ENCODE measurements around the gene GNPTAB.
"Not testable (repeated sequence)": the region's sequence is repeated elsewhere in the genome, so short reads cannot be mapped to it uniquely, and the experiment has no call there.

The GNPTAB gene

DNA sequence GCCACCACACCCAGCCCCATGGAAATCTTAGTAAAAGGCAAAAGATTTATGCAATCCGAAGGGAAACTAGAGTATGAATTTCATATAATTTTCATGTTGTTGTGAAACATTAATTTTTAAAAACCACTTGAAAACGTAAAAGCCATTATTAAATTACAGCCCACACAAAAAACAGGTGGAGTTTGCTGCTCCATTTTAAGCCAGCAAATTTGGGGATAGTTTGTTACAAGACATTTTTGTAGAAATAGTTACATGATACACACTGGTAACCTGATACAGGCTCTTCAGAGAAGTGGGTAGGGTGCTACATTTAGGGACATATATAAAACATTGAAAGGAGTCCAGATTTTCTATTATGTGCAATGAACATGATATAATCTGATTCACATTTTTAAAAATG, 17.6 kb downstream of the GNPTAB start:
- 0 out of 2 replicates have a peak, but pooled peaks cover 10% of the 10 kb centered on the region for H4K20me1 ChIP-seq (ENCODE audit: insufficient read depth)
- H3K27me3 ChIP-seq (ENCODE audit: insufficient read depth, low read depth): no peaks in the 10 kb centered on the region
- no peak overlapping the region for H3K9ac ChIP-seq
- H3K27ac ChIP-seq: no peak overlapping the region
- no peak overlapping the region for H3K4me2 ChIP-seq
- H3K79me2 ChIP-seq (ENCODE audit: insufficient read depth, low read depth): peaks cover 52% of the 10 kb centered on the region
- no peak overlapping the region for H3K4me3 ChIP-seq (IDR thresholded peaks at IDR 0.05; ENCODE audit: insufficient read depth, low read depth, low read length)
- TF ChIP-seq, protein P1, sequence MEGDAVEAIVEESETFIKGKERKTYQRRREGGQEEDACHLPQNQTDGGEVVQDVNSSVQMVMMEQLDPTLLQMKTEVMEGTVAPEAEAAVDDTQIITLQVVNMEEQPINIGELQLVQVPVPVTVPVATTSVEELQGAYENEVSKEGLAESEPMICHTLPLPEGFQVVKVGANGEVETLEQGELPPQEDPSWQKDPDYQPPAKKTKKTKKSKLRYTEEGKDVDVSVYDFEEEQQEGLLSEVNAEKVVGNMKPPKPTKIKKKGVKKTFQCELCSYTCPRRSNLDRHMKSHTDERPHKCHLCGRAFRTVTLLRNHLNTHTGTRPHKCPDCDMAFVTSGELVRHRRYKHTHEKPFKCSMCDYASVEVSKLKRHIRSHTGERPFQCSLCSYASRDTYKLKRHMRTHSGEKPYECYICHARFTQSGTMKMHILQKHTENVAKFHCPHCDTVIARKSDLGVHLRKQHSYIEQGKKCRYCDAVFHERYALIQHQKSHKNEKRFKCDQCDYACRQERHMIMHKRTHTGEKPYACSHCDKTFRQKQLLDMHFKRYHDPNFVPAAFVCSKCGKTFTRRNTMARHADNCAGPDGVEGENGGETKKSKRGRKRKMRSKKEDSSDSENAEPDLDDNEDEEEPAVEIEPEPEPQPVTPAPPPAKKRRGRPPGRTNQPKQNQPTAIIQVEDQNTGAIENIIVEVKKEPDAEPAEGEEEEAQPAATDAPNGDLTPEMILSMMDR (conservative IDR thresholded peaks at IDR 0.05; ENCODE audit: low read depth, low read length): no peak
- no peaks in the 10 kb centered on the region for H3K36me3 ChIP-seq (ENCODE audit: insufficient read depth)
- H3K4me1 ChIP-seq (ENCODE audit: low read depth, poor library complexity, severe bottlenecking): peaks cover 18% of the 10 kb centered on the region
- H2AFZ ChIP-seq (ENCODE audit: low read depth): no peak overlapping the region

DNA sequence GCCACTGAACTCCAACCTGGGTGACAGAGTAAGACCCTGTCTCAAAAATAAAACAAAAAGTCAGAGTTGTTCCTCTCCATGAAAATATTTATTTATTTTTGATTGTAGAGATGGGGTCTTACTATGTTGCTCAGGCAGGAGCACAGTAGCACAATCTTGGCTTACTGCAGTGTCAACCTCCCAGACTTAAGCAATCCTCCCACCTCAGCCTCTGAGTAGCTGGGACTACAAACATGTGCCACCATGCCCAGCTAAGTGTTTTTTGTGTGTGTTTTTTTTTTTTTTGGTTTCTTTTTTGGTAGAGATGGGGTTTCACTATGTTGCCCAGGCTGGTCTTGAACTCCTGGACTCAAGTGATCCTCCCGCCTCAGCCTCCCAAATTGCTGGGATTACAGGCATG, 18.0 kb downstream of the GNPTAB start:
- 0 out of 2 replicates have a peak, but pooled peaks cover 10% of the 10 kb centered on the region for H4K20me1 ChIP-seq (ENCODE audit: insufficient read depth)
- peaks cover 18% of the 10 kb centered on the region for H3K4me1 ChIP-seq (ENCODE audit: low read depth, poor library complexity, severe bottlenecking)
- H3K4me3 ChIP-seq (IDR thresholded peaks at IDR 0.05; ENCODE audit: insufficient read depth, low read depth, low read length); H3K4me2 ChIP-seq; H3K27ac ChIP-seq; H3K27me3 ChIP-seq (ENCODE audit: insufficient read depth, low read depth); H3K36me3 ChIP-seq (ENCODE audit: insufficient read depth); H2AFZ ChIP-seq (ENCODE audit: low read depth); H3K9ac ChIP-seq: not testable (repeated sequence)
- H3K79me2 ChIP-seq (ENCODE audit: insufficient read depth, low read depth): peaks cover 52% of the 10 kb centered on the region

DNA sequence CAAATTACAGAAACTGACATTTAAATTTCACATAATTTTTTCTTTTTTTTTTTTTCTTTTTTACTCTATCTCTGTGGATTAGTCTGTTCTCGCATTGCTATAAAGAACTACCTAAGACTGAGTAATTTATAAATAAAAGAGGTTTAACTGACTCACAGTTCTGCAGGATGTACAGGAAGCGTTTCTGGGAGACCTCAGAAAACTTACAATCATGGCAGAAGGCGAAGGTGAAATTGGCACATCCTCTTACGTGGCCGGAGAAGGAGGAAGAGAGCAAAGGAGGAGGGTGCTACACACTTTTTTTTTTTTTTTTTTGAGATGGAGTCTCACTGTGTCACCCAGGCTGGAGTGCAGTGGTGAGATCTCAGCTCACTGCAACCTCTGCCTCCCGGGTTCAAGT, 19.4 kb downstream of the GNPTAB start:
- not testable (repeated sequence) for H3K4me3 ChIP-seq (IDR thresholded peaks at IDR 0.05; ENCODE audit: insufficient read depth, low read depth, low read length); H2AFZ ChIP-seq (ENCODE audit: low read depth); H3K27me3 ChIP-seq (ENCODE audit: insufficient read depth, low read depth); H3K36me3 ChIP-seq (ENCODE audit: insufficient read depth); H3K4me2 ChIP-seq; H3K27ac ChIP-seq; H3K9ac ChIP-seq
- Histone ChIP-seq H3K79me2 (ENCODE audit: insufficient read depth, low read depth) (peaks cover 58% of the 10 kb centered on the region), H4K20me1 (ENCODE audit: insufficient read depth) (0 out of 2 replicates have a peak, but pooled peaks cover 10% of the 10 kb centered on the region), H3K4me1 (ENCODE audit: low read depth, poor library complexity, severe bottlenecking) (peaks cover 15% of the 10 kb centered on the region)

DNA sequence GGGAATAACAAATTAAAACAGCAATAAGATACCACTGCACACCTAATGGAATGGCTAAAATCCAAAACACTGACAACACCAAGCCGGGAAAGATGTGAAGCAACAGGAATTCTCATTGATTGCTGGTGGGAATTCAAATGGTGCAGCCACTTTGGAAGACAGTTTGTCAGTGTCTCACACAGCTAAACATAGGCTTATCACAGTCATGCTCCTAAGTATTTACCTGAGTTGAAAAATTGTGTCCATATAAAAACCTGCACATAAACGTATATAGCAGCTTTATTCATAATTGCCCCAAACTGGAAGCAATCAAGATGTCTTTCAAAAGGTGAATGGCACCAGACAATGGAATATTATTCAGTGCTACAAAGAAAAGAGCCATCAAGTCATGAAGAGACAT, 21.6 kb downstream of the GNPTAB start:
- no peak overlapping the region for H3K27ac ChIP-seq
- no peaks in the 10 kb centered on the region for H3K27me3 ChIP-seq (ENCODE audit: insufficient read depth, low read depth)
- H3K4me2 ChIP-seq: no peak overlapping the region
- H3K79me2 ChIP-seq (ENCODE audit: insufficient read depth, low read depth): peaks cover 60% of the 10 kb centered on the region
- H3K9ac ChIP-seq: no peak overlapping the region
- H3K4me3 ChIP-seq (IDR thresholded peaks at IDR 0.05; ENCODE audit: insufficient read depth, low read depth, low read length): no peak overlapping the region
- no peaks in the 10 kb centered on the region for H4K20me1 ChIP-seq (ENCODE audit: insufficient read depth)
- H3K36me3 ChIP-seq (ENCODE audit: insufficient read depth): no peaks in the 10 kb centered on the region
- no peak overlapping the region for H2AFZ ChIP-seq (ENCODE audit: low read depth)
- peaks cover 13% of the 10 kb centered on the region for H3K4me1 ChIP-seq (ENCODE audit: low read depth, poor library complexity, severe bottlenecking)
- TF ChIP-seq, protein P1 (conservative IDR thresholded peaks at IDR 0.05; ENCODE audit: low read depth, low read length): no peak

DNA sequence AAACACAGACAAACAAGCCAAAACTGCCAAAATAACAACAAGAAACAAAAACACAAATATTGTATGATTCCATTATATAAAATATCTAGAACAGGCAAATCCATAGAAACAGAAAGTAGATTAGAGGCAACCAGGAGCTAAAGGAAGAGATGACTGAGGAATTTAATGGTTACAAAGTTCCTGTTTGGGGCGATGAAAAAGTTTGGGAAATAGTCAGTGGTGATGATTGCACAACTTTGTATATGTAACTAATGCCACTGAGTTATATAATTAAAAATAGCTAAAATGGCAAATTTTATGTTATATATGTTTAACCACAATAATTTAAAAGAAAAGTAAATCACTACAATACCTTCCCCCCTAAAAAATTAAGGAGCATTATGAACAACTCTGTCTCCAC, 24.5 kb downstream of the GNPTAB start:
- Histone ChIP-seq H3K4me3 (IDR thresholded peaks at IDR 0.05; ENCODE audit: insufficient read depth, low read depth, low read length) (no peak overlapping the region), H3K36me3 (ENCODE audit: insufficient read depth) (no peaks in the 10 kb centered on the region), H3K4me2 (no peak overlapping the region), H3K79me2 (ENCODE audit: insufficient read depth, low read depth) (peaks cover 63% of the 10 kb centered on the region; the same call in 1 of the 2 replicates), H3K4me1 (ENCODE audit: low read depth, poor library complexity, severe bottlenecking) (peaks cover 12% of the 10 kb centered on the region), H3K27ac (no peak overlapping the region), H2AFZ (ENCODE audit: low read depth) (no peak overlapping the region), H3K9ac (no peak overlapping the region), H3K27me3 (ENCODE audit: insufficient read depth, low read depth) (no peaks in the 10 kb centered on the region), H4K20me1 (ENCODE audit: insufficient read depth) (no peaks in the 10 kb centered on the region)
- TF ChIP-seq, protein P1 (conservative IDR thresholded peaks at IDR 0.05; ENCODE audit: low read depth, low read length): no peak

Measured in KMS-11 (cell line).